Panc1 (cell line): ENCODE measurements around the gene ROR1. TPM values are rescaled to one million over a fixed set of nuclear protein-coding genes. Genes with fewer than 3 reads are reported as not detected.

Experiments used
- ATAC-seq: fragments of 200-7000 bp; cut with Tn5 transposase; 2 replicates; pipeline ENCODE4 v1.9.1; 2020; ENCODE audit warnings: mild to moderate bottlenecking, moderate library complexity
- BruUV-seq: library from RNA; stranded (reverse); fragments of 400-500 nt; replicated peaks from 2 replicates; lab custom pipeline; 2021; lab: Mats Ljungman, UMichigan
- CTCF ChIA-PET: fragments of 300-600 bp; sonication (Branson Sonifier 250); formaldehyde crosslinking; loops from one replicate; lab custom pipeline; 2022; ENCODE audit warnings: antibody characterized with exemption; lab: Charles Lee
- POLR2A ChIA-PET: fragments of 300-600 bp; sonication (Branson Sonifier 250); formaldehyde crosslinking; loops from one replicate; lab custom pipeline; 2022; ENCODE audit warnings: antibody characterized with exemption; lab: Charles Lee
- DNase-seq: peaks from one replicate; pipeline ENCODE4 v3.0.0-alpha.2; 2010; ENCODE audit warnings: low read depth, low spot score
- H3K27ac ChIP-seq: 2 replicates; pipeline ENCODE4 v1.5.1; 2011; ENCODE audit warnings: mild to moderate bottlenecking, low read length, inconsistent platforms
- H3K27me3 ChIP-seq: fragments of 200-500 bp; sonication (Bioruptor generic); 2 replicates; pipeline ENCODE4 v1.6.0; 2014; ENCODE audit warnings: low read length, inconsistent platforms; ENCODE audit not compliant: control insufficient read depth, insufficient read depth
- H3K36me3 ChIP-seq: fragments of 200-500 bp; sonication (Bioruptor generic); 2 replicates; pipeline ENCODE4 v1.5.1; 2014; ENCODE audit warnings: inconsistent platforms, mild to moderate bottlenecking, low read length, moderate library complexity; ENCODE audit not compliant: control insufficient read depth, insufficient read depth
- H3K4me1 ChIP-seq: 2 replicates; pipeline ENCODE4 v1.5.1; 2011; ENCODE audit warnings: inconsistent platforms, mild to moderate bottlenecking, low read length, moderate library complexity; ENCODE audit not compliant: control insufficient read depth, insufficient read depth
- H3K4me3 ChIP-seq, 2 experiments: 2 replicates each; pipeline ENCODE4 v1.5.1; 2011 to 2012; ENCODE audit warnings: low read depth in 2 of 2, low read length in 2 of 2, mild to moderate bottlenecking in 2 of 2, inconsistent platforms in 1 of 2, moderate library complexity in 1 of 2
- H3K9me3 ChIP-seq: fragments of 200-500 bp; sonication (Bioruptor generic); 2 replicates; pipeline ENCODE4 v1.5.1; 2014; ENCODE audit warnings: low read depth, mild to moderate bottlenecking, inconsistent platforms, low read length, moderate library complexity; ENCODE audit not compliant: control insufficient read depth, insufficient read depth
- CTCF ChIP-seq: fragments of 450-650 bp; IDR thresholded peaks from 2 replicates; pipeline ENCODE4 v1.5.1; 2017; ENCODE audit warnings: mild to moderate bottlenecking
- POLR2AphosphoS5 ChIP-seq: IDR thresholded peaks from 2 replicates; pipeline ENCODE4 v1.6.1; 2012; ENCODE audit warnings: mild to moderate bottlenecking, low read depth, low read length, moderate library complexity
- REST ChIP-seq, 2 experiments: IDR thresholded peaks; 2 replicates each; pipeline ENCODE4 v1.6.1; 2011 to 2012; ENCODE audit warnings: low read depth in 2 of 2, control low read depth in 1 of 2, low read length in 1 of 2, mild to moderate bottlenecking in 1 of 2, moderate library complexity in 1 of 2; ENCODE audit not compliant: insufficient read depth in 1 of 2
- SIN3A ChIP-seq: IDR thresholded peaks from 2 replicates; pipeline ENCODE4 v1.6.1; 2012; ENCODE audit warnings: low read depth, mild to moderate bottlenecking, low read length, moderate library complexity, borderline replicate concordance; ENCODE audit not compliant: insufficient read depth
- TCF7L2 ChIP-seq: IDR thresholded peaks from 2 replicates; pipeline ENCODE4 v1.6.1; 2011; ENCODE audit warnings: mild to moderate bottlenecking, low read depth, low read length, inconsistent platforms
- in situ Hi-C: cut with HindIII; loops from 2 replicates; pipeline ENCODE4 v1.10.0; 2016; ENCODE audit warnings: low sequenced_read_pairs, low pct_unique_long_range_greater_than_20kb
- intact Hi-C: fragments of 100-400 bp; cut with micrococcal nuclease; formaldehyde crosslinking; loops from one replicate; pipeline ENCODE4 v1.10.0; 2022; ENCODE audit not compliant: unreplicated experiment
- total RNA-seq: library from RNA; stranded (reverse); gene quantifications from one replicate; pipeline ENCODE4 v1.2.1, GENCODE V29; 2021; ENCODE audit not compliant: unreplicated experiment

ROR1 gene
- total RNA-seq, 1 experiment from 2014 or later: 19.3 TPM

GRCh38 chr1:64139877-64140276, 366.1 kb downstream of the ROR1 start:
- ChIA-PET CTCF (interaction anchor here (0.6 kb wide), 1 partner anchor 176 kb away, joined by 3 read pairs; no protein-coding TSS in a partner anchor), POLR2A (no interaction called here)
- no TSS peak for BruUV-seq
- ATAC-seq (no peak), DNase-seq (no peak)
- H3K27me3 ChIP-seq: no peaks in the 10 kb centered on the region
- in situ Hi-C loops (no loop called here), intact Hi-C loops (loop anchor here (5.0 to 10.0 kb wide), 4 partner anchors 218 to 523 kb away; partner anchors contain the start of gene ROR1)
- no peaks in the 10 kb centered on the region for H3K36me3 ChIP-seq
- no peaks in the 10 kb centered on the region for H3K4me1 ChIP-seq
- H3K4me3 ChIP-seq: no peak overlapping the region
- no peaks in the 10 kb centered on the region for H3K9me3 ChIP-seq
- TF ChIP-seq TCF7L2 (no peak), SIN3A (no peak), POLR2AphosphoS5 (no peak), REST (IDR thresholded peaks at IDR 0.05; ENCODE audit: insufficient read depth in 1 of 2, low read depth in 2 of 2, low read length in 1 of 2) (no peak), CTCF (no peak)
- H3K27ac ChIP-seq: no peak overlapping the region

GRCh38 chr1:64140596-64140995, 366.8 kb downstream of the ROR1 start:
- intact Hi-C loops (no loop called here), in situ Hi-C loops (no loop called here)
- Histone ChIP-seq H3K9me3 (no peaks in the 10 kb centered on the region), H3K4me3 (no peak overlapping the region), H3K4me1 (no peaks in the 10 kb centered on the region), H3K27ac (no peak overlapping the region), H3K36me3 (no peaks in the 10 kb centered on the region), H3K27me3 (no peaks in the 10 kb centered on the region)
- no TSS peak for BruUV-seq
- DNase-seq: no peak
- no peak for ATAC-seq
- TF ChIP-seq POLR2AphosphoS5 (no peak), REST (IDR thresholded peaks at IDR 0.05; ENCODE audit: insufficient read depth in 1 of 2, low read depth in 2 of 2, low read length in 1 of 2) (no peak), CTCF (no peak), TCF7L2 (no peak), SIN3A (no peak)
- CTCF ChIA-PET: interaction anchor here (0.6 kb wide), 1 partner anchor 150 kb away, joined by 3 read pairs; no protein-coding TSS in a partner anchor
- POLR2A ChIA-PET: no interaction called here
